PFSK-1 (cell line): ENCODE data around the gene HSFX2.

ENCODE experiments used
- FOXP2 ChIP-seq: optimal IDR thresholded peaks from 2 replicates; pipeline ENCODE3; 2011; ENCODE audit warnings: borderline replicate concordance, control low read depth, inconsistent platforms; ENCODE audit not compliant: insufficient read depth; ENCODE audit errors: extremely low read length, extremely low read depth
- POLR2AphosphoS5 ChIP-seq: IDR thresholded peaks from 2 replicates; pipeline ENCODE4 v1.6.1; 2012; ENCODE audit warnings: low read depth, mild to moderate bottlenecking, control low read depth, low read length, moderate library complexity
- REST ChIP-seq, 2 experiments: IDR thresholded peaks; 2 replicates each; pipeline versions ENCODE4 v1.6.1 to v1.8.0; 2011 to 2012; ENCODE audit warnings: low read depth in 2 of 2, low read length in 2 of 2, control low read depth in 1 of 2, inconsistent platforms in 1 of 2, mild to moderate bottlenecking in 1 of 2, moderate library complexity in 1 of 2; ENCODE audit not compliant: insufficient read depth in 1 of 2
- SIN3A ChIP-seq: IDR thresholded peaks from 2 replicates; pipeline ENCODE4 v1.6.1; 2012; ENCODE audit warnings: mild to moderate bottlenecking, low read length, moderate library complexity, borderline replicate concordance; ENCODE audit not compliant: insufficient read depth
- TAF1 ChIP-seq: IDR thresholded peaks from 2 replicates; pipeline ENCODE4 v1.6.1; 2012; ENCODE audit warnings: low read length, control low read depth, borderline replicate concordance; ENCODE audit not compliant: insufficient read depth

- TF ChIP-seq POLR2AphosphoS5: no peak
- TF ChIP-seq SIN3A: no peak
- TF ChIP-seq TAF1: no peak
- no peak for TF ChIP-seq REST (IDR thresholded peaks at IDR 0.05; ENCODE audit: insufficient read depth in 1 of 2, low read depth in 2 of 2, low read length in 2 of 2)
- no peak for TF ChIP-seq FOXP2
These were observed 26.3 kb downstream of the HSFX2 start for GRCh38 chrX:149568701-149569296.
